Central memory CD8-positive, alpha-beta T cell (primary cell): Measurements from ENCODE around the gene ANKRD52.

Experiments used
- ATAC-seq: fragments of 150-1000 bp; cut with Tn5 transposase; replicated peaks from 2 replicates; pipeline ENCODE4 v1.10.0; 2022; ENCODE audit warnings: mild to moderate bottlenecking, moderate FRiP score, moderate number of reproducible peaks; ENCODE audit not compliant: poor library complexity, severe bottlenecking; ENCODE audit errors: extremely low read depth
- DNase-seq, 2 donors: peaks; one replicate each; pipeline ENCODE4 v3.0.0; 2021; ENCODE audit warnings: low spot score in 2 of 2
- H3K27ac Mint-ChIP-seq: one replicate; pipeline ENCODE4 v1.8.0; 2022; ENCODE audit warnings: low read depth, mild to moderate bottlenecking, moderate library complexity, mixed read lengths
- H3K27me3 Mint-ChIP-seq: one replicate; pipeline ENCODE4 v1.8.0; 2022; ENCODE audit warnings: mixed read lengths
- H3K36me3 Mint-ChIP-seq: one replicate; pipeline ENCODE4 v1.8.0; 2022; ENCODE audit warnings: mild to moderate bottlenecking, moderate library complexity, mixed read lengths; ENCODE audit not compliant: insufficient read depth
- H3K4me1 Mint-ChIP-seq: one replicate; pipeline ENCODE4 v1.8.0; 2022; ENCODE audit warnings: mixed read lengths
- H3K4me3 Mint-ChIP-seq: one replicate; pipeline ENCODE4 v1.8.0; 2022; ENCODE audit warnings: mild to moderate bottlenecking, moderate library complexity, mixed read lengths
- H3K9me3 Mint-ChIP-seq: one replicate; pipeline ENCODE4 v1.8.0; 2022; ENCODE audit warnings: mixed read lengths

Gene ANKRD52

GRCh38 chr12:56189918-56190694 lies 68.1 kb downstream of the ANKRD52 start:
- Mint-ChIP-seq H3K36me3 (peaks cover 36% of the 10 kb centered on the region), H3K27me3 (no peaks in the 10 kb centered on the region), H3K4me1 (peaks cover 48% of the 10 kb centered on the region), H3K9me3 (no peaks in the 10 kb centered on the region), H3K4me3 (peak overlapping the region; percentile 89), H3K27ac (peak overlapping the region; percentile 98)
- DNase-seq: peak; percentile 61 to 63
- ATAC-seq: peak; percentile 21

DNA sequence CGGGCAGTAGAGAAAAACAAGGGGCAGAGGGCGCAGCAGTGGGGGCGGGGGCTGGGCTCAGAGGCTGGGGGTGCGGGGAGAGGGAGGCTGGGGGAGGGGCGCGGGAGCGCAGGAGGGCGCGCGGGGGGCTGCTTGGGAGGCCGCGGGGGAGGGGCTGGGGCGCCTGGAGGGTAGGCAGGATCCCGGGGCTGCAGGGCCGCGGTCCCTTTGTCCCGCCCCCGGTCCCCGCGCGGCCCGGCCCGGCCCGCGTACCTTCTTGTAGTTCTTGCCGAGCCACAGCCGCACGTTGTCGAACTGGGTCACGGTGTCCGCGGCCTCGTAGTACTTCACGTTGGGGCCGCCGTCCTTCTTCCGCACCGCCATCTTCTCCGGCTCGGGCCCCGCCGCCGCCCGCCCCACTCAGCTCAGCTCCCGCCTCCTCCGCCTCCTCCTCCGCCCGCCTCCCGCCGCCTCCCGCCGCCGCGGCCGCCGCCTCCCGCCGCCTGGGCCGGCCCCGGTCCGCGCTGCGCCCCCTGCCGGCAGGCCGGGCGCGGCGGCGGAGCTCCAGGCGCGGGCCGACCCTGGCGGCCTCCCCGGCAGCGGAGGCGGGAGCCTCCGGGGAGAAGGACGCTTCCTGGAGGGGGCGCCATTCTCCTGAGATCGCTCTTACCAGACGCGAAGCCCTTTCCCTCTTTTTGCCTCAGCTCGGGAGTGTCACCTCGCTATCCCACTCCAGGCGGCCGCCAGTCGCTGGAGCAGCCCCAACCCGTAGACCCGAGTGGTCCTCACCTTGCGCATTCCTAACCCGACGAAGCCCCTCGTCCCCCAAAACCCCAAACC lies 68.9 kb downstream of the ANKRD52 start, which contains the start of gene SMARCC2:
SMARCC2 (minus strand) TSS at position 385 of the 819 bp plus-strand sequence; CDS start at position 363, 22 bp downstream.
- Mint-ChIP-seq H3K9me3 (no peaks in the 10 kb centered on the region), H3K4me1 (peaks cover 45% of the 10 kb centered on the region), H3K36me3 (peaks cover 44% of the 10 kb centered on the region), H3K27me3 (no peaks in the 10 kb centered on the region), H3K27ac (peak within 1 kb of the TSS; percentile 98), H3K4me3 (peak within 1 kb of the TSS; percentile 89)
- ATAC-seq (peak; percentile 90), DNase-seq (peak; percentile 74 to 76)

DNA sequence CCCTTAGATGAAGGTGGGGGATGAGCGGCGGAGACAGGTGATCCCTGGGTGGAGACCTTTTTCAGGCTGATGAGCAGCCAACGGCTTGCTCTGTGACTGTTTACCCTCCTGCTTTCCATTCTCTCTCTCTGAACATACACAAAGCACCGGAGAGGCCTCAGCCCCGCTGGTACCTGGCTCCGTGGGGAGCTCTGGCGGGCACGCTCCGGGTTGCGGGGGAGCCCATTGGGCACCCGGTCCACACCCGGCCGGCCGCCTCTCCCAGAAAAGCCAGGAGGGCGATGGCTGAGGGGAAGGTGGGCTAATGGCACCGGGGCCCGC lies 69.4 kb downstream of the ANKRD52 start:
- H3K4me3 Mint-ChIP-seq: peak overlapping the region; percentile 89
- H3K4me1 Mint-ChIP-seq: peaks cover 43% of the 10 kb centered on the region

DNA sequence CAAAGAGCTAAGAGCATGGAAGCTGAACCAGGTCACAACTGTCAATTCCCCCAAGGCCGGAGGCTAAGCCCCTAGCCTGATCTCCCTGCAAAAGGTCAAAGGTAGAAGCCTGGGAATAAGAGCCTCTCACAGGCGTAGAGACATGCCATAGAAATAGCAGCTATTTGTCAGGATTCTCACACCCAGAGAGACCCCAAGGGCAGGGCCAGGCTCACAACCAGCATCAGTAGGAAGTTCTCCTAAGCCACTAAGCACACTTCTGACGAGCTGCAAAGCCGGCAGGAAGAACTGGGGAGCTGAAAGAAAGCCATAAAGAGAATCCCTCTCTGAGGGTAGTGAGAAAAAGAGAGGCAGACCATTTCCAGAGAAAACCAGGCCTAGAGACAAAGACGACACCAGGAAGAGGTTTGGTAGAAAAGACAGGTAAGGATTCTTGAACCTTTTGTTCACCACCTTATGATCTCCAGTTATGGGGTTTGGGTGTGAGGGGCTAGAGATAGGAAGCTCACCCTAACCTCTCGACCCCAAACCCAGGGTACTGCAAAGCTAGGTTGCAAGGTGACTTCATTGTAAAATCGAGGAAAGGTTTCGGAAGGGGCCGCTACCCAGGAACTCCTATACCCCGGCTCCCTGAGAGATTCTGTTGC lies 69.9 kb downstream of the ANKRD52 start:
- Mint-ChIP-seq H3K9me3 (no peaks in the 10 kb centered on the region), H3K4me1 (peaks cover 39% of the 10 kb centered on the region), H3K4me3 (peak overlapping the region; percentile 89), H3K27ac (peak overlapping the region; percentile 86), H3K36me3 (peaks cover 49% of the 10 kb centered on the region), H3K27me3 (no peaks in the 10 kb centered on the region)
- no peak for DNase-seq
- ATAC-seq: no peak

More for the DNA sequence above, 69.4 kb downstream of the ANKRD52 start:
- DNase-seq: no peak
- ATAC-seq: peak; percentile 5
- H3K27me3 Mint-ChIP-seq: no peaks in the 10 kb centered on the region
- peak overlapping the region; percentile 86 for H3K27ac Mint-ChIP-seq
- peaks cover 48% of the 10 kb centered on the region for H3K36me3 Mint-ChIP-seq
- no peaks in the 10 kb centered on the region for H3K9me3 Mint-ChIP-seq
